HCT116 (cell line): ENCODE measurements around the gene LRCH1.

Experiments used
- CEBPB ChIP-seq: IDR thresholded peaks from 2 replicates; pipeline ENCODE4 v1.6.1; 2012; ENCODE audit warnings: low read depth
- EZH2 ChIP-seq: fragments of 200-600 bp; sonication (generic); IDR thresholded peaks from 2 replicates; pipeline ENCODE4 v1.6.1; 2017; ENCODE audit warnings: antibody characterized with exemption, mixed run types
- EZH2phosphoT487 ChIP-seq: fragments of 200-600 bp; IDR thresholded peaks from 2 replicates; pipeline ENCODE4 v1.6.1; 2018; ENCODE audit warnings: antibody characterized with exemption, borderline replicate concordance
- JUND ChIP-seq: IDR thresholded peaks from 2 replicates; pipeline ENCODE4 v1.6.1; 2012
- POLR2A ChIP-seq: IDR thresholded peaks from 2 replicates; pipeline ENCODE4 v1.7.0; 2011; ENCODE audit warnings: borderline replicate concordance; ENCODE audit not compliant: insufficient read depth, insufficient read length; ENCODE audit errors: extremely low read depth
- ZFX ChIP-seq: fragments of 450-650 bp; IDR thresholded peaks from 2 replicates; pipeline ENCODE4 v1.6.1; 2017
- ZNF274 ChIP-seq: fragments of 200-500 bp; sonication (Bioruptor generic); IDR thresholded peaks from 2 replicates; pipeline ENCODE4 v1.6.1; 2014; ENCODE audit warnings: mild to moderate bottlenecking, low read depth, low read length, inconsistent platforms
- TF ChIP-seq, protein P1 (sequence below), 3 experiments: fragments of 200-600 bp in 1 of 3; sonication (generic) in 1 of 3; IDR thresholded peaks in 2 of 3; conservative IDR thresholded peaks in 1 of 3; 2 replicates each; pipeline ENCODE4 v1.5.1; 2012 to 2017; ENCODE audit warnings: low read depth in 2 of 3, low read length in 2 of 3, antibody characterized with exemption in 1 of 3, borderline replicate concordance in 1 of 3, control low read depth in 1 of 3, mild to moderate bottlenecking in 1 of 3, mixed read lengths in 1 of 3, mixed run types in 1 of 3, moderate library complexity in 1 of 3; ENCODE audit not compliant: insufficient read depth in 1 of 3

DNA sequence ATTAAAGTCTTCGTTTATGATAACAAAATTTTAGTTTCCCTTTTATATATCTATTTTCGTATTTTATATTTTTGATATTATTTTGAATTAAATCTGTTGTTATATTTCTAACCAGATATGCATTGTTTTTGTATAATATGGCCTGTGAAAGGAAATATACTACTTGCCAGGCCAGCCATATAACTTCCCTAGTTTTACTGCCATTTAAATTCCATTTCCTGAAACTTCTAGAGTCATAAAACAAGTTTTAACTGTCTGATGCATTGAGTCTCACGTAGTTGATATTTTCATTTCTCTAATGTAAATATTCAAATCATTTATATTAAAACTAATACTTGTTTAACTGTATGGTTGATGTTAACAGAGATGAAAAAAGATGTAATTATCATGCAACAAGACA lies 230.5 kb downstream of the LRCH1 start:
- TF ChIP-seq ZNF274 (no peak), EZH2phosphoT487 (no peak), ZFX (no peak), CEBPB (no peak), POLR2A (no peak), EZH2 (no peak), JUND (no peak)
- TF ChIP-seq, protein P1, sequence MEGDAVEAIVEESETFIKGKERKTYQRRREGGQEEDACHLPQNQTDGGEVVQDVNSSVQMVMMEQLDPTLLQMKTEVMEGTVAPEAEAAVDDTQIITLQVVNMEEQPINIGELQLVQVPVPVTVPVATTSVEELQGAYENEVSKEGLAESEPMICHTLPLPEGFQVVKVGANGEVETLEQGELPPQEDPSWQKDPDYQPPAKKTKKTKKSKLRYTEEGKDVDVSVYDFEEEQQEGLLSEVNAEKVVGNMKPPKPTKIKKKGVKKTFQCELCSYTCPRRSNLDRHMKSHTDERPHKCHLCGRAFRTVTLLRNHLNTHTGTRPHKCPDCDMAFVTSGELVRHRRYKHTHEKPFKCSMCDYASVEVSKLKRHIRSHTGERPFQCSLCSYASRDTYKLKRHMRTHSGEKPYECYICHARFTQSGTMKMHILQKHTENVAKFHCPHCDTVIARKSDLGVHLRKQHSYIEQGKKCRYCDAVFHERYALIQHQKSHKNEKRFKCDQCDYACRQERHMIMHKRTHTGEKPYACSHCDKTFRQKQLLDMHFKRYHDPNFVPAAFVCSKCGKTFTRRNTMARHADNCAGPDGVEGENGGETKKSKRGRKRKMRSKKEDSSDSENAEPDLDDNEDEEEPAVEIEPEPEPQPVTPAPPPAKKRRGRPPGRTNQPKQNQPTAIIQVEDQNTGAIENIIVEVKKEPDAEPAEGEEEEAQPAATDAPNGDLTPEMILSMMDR (IDR thresholded peaks at IDR 0.05 in 2 of 3, conservative IDR thresholded peaks at IDR 0.05 in 1 of 3; ENCODE audit: borderline replicate concordance in 1 of 3, insufficient read depth in 1 of 3, low read depth in 2 of 3, low read length in 2 of 3), result no peak
